PC-9 (cell line): Measurements from ENCODE around the gene PTRH2. TPM values are rescaled to one million over a fixed set of nuclear protein-coding genes. Genes with fewer than 3 reads are reported as not detected.

Experiments
- BruUV-seq: library from RNA; stranded (reverse); fragments of 400-500 nt; replicated peaks from 2 replicates; lab custom pipeline; 2021; lab: Mats Ljungman, UMichigan
- CTCF ChIA-PET: fragments of 300-600 bp; sonication (Branson Sonifier 250); formaldehyde crosslinking; loops from one replicate; lab custom pipeline; 2022; ENCODE audit warnings: antibody characterized with exemption; lab: Charles Lee
- POLR2A ChIA-PET: fragments of 300-600 bp; sonication (Branson Sonifier 250); formaldehyde crosslinking; loops from one replicate; lab custom pipeline; 2022; ENCODE audit warnings: antibody characterized with exemption; ENCODE audit not compliant: unreplicated experiment; lab: Charles Lee
- DNase-seq, 2 experiments: peaks; one replicate each; pipeline versions ENCODE4 v3.0.0 to v3.0.0-alpha.2; 2015 to 2022; ENCODE audit warnings: mixed read lengths in 1 of 2
- H2AFZ ChIP-seq: fragments of 200-600 bp; sonication (generic); 2 replicates; pipeline ENCODE4 v1.8.1; 2017; ENCODE audit warnings: antibody characterized with exemption
- H3F3A ChIP-seq: fragments of 200-600 bp; sonication (generic); 2 replicates; pipeline ENCODE4 v1.8.1; 2017; ENCODE audit warnings: antibody characterized with exemption, mild to moderate bottlenecking, low read depth; ENCODE audit not compliant: insufficient read depth
- H3K27ac ChIP-seq: fragments of 200-600 bp; sonication (generic); 2 replicates; pipeline ENCODE4 v1.6.1; 2016; ENCODE audit warnings: mixed run types
- H3K27me3 ChIP-seq: fragments of 200-600 bp; sonication (generic); 2 replicates; pipeline ENCODE4 v1.6.1; 2016; ENCODE audit warnings: low read depth, mixed run types; ENCODE audit not compliant: insufficient read depth
- H3K36me3 ChIP-seq: fragments of 200-600 bp; sonication (generic); 2 replicates; pipeline ENCODE4 v1.6.1; 2016; ENCODE audit warnings: low read depth, mixed run types
- H3K4me1 ChIP-seq: fragments of 200-600 bp; sonication (generic); replicated peaks from 2 replicates; pipeline ENCODE4 v1.6.1; 2016; ENCODE audit warnings: mixed run types; ENCODE audit not compliant: insufficient read depth
- H3K4me2 ChIP-seq: fragments of 200-600 bp; sonication (generic); 2 replicates; pipeline ENCODE4 v1.6.1; 2017; ENCODE audit warnings: mixed run types
- H3K4me3 ChIP-seq: fragments of 200-600 bp; sonication (generic); 2 replicates; pipeline ENCODE4 v1.6.1; 2016; ENCODE audit warnings: mixed run types
- H3K79me2 ChIP-seq: fragments of 200-600 bp; sonication (generic); 2 replicates; pipeline ENCODE4 v1.6.1; 2017; ENCODE audit warnings: low read depth, mixed run types
- H3K9me2 ChIP-seq: fragments of 200-600 bp; sonication (generic); 2 replicates; pipeline ENCODE4 v1.8.1; 2017; ENCODE audit warnings: mild to moderate bottlenecking; ENCODE audit not compliant: insufficient read depth
- H3K9me3 ChIP-seq: fragments of 200-600 bp; sonication (generic); 2 replicates; pipeline ENCODE4 v1.8.1; 2016; ENCODE audit warnings: low read depth; ENCODE audit not compliant: insufficient read depth
- H4K20me1 ChIP-seq: fragments of 200-600 bp; sonication (generic); 2 replicates; pipeline ENCODE4 v1.8.1; 2017; ENCODE audit not compliant: insufficient read depth
- EZH2 ChIP-seq: fragments of 200-600 bp; sonication (generic); IDR thresholded peaks from 2 replicates; pipeline ENCODE4 v1.8.0; 2017; ENCODE audit warnings: antibody characterized with exemption, low read depth
- intact Hi-C: fragments of 100-400 bp; cut with micrococcal nuclease; formaldehyde crosslinking; loops from one replicate; pipeline ENCODE4 v1.10.0; 2022; ENCODE audit not compliant: unreplicated experiment
- total RNA-seq: library from RNA; stranded (reverse); gene quantifications from 2 replicates; pipeline ENCODE4 v1.2.3, GENCODE V29; 2021
- TF ChIP-seq, protein P1 (sequence below): fragments of 200-600 bp; sonication (generic); conservative IDR thresholded peaks from 2 replicates; pipeline ENCODE4 v1.6.1; 2017; ENCODE audit warnings: mixed run types, antibody characterized with exemption, mild to moderate bottlenecking, moderate library complexity

The PTRH2 gene
- total RNA-seq, 1 experiment from 2014 or later = 25.9 TPM

DNA sequence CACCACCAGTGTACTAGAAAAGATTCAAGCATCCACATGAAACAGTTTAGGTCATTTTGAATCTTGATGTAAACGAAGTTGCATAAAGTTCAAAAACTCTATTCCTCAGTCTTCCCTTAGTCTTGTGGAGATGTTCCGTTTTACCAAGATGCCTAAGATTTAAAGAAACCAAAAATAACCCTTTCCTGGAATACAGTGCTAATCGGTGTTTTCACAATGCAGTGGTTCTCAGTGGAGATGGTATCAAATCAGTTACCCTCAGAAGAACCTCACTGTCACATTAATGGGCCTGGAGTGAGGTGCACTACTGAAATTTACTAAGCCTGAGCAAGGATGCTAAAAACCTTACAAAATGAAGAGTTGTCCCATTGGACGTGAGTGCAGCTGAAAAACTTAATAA is 9.1 kb downstream of the PTRH2 start:
- no peak overlapping the region for H2AFZ ChIP-seq
- no peak overlapping the region for H3K4me2 ChIP-seq
- no TSS peak for BruUV-seq
- no peak for DNase-seq
- intact Hi-C loops = no loop called here
- peaks cover 78% of the 10 kb centered on the region for H3K36me3 ChIP-seq
- H3K79me2 ChIP-seq = peaks cover 91% of the 10 kb centered on the region
- H3K27me3 ChIP-seq = no peaks in the 10 kb centered on the region
- peaks cover 12% of the 10 kb centered on the region; the same call in 1 of the 2 replicates for H3K4me1 ChIP-seq
- no peaks in the 10 kb centered on the region for H3K9me2 ChIP-seq
- ChIA-PET CTCF (no interaction called here), POLR2A (no interaction called here)
- no peak for TF ChIP-seq EZH2
- TF ChIP-seq, protein P1, sequence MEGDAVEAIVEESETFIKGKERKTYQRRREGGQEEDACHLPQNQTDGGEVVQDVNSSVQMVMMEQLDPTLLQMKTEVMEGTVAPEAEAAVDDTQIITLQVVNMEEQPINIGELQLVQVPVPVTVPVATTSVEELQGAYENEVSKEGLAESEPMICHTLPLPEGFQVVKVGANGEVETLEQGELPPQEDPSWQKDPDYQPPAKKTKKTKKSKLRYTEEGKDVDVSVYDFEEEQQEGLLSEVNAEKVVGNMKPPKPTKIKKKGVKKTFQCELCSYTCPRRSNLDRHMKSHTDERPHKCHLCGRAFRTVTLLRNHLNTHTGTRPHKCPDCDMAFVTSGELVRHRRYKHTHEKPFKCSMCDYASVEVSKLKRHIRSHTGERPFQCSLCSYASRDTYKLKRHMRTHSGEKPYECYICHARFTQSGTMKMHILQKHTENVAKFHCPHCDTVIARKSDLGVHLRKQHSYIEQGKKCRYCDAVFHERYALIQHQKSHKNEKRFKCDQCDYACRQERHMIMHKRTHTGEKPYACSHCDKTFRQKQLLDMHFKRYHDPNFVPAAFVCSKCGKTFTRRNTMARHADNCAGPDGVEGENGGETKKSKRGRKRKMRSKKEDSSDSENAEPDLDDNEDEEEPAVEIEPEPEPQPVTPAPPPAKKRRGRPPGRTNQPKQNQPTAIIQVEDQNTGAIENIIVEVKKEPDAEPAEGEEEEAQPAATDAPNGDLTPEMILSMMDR = no peak
- no peak overlapping the region for H3K27ac ChIP-seq
- H3F3A ChIP-seq = peaks cover 93% of the 10 kb centered on the region
- peaks cover 96% of the 10 kb centered on the region for H4K20me1 ChIP-seq
- H3K4me3 ChIP-seq = no peak overlapping the region
- H3K9me3 ChIP-seq = no peaks in the 10 kb centered on the region

DNA sequence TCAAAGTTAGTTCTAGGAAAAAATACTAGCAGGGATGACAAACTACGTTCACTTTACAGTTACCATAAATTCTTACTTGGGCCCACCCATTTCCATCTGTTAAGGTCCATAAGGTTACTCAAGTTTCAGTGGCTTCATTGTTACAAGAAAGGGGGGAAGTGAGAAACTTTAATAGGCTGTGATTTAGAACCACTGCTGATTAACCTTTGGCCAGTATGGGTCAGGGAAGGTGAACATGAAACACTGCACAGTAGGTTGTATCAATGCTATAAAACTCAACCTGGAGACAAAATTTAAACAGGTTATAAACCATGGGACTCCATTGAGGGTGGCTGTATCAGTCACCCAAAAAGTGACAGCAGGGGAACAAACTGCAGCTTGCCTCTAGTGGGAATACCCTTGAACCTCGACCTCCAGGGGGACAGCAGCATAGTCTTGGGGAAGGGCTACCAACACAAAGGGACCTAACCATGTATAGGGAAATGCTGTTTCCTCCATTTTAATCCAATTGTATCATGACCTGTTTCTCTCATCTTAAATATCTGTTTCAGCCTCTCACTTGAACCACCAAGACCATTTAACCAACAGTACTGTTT is 10.4 kb downstream of the PTRH2 start:
- Histone ChIP-seq H3K4me3 (no peak overlapping the region), H3K9me3 (no peaks in the 10 kb centered on the region), H3K27me3 (no peaks in the 10 kb centered on the region), H4K20me1 (peaks cover 82% of the 10 kb centered on the region), H3K9me2 (no peaks in the 10 kb centered on the region), H2AFZ (no peak overlapping the region), H3K36me3 (peaks cover 69% of the 10 kb centered on the region), H3K79me2 (peaks cover 77% of the 10 kb centered on the region), H3F3A (peaks cover 98% of the 10 kb centered on the region), H3K27ac (peak overlapping the region; percentile 81), H3K4me2 (no peak overlapping the region), H3K4me1 (peaks cover 12% of the 10 kb centered on the region; the same call in 1 of the 2 replicates)
- CTCF ChIA-PET = no interaction called here
- POLR2A ChIA-PET = no interaction called here
- intact Hi-C loops = no loop called here
- BruUV-seq = no TSS peak
- DNase-seq = no peak
- TF ChIP-seq EZH2 = no peak
- TF ChIP-seq, protein P1 = no peak

DNA sequence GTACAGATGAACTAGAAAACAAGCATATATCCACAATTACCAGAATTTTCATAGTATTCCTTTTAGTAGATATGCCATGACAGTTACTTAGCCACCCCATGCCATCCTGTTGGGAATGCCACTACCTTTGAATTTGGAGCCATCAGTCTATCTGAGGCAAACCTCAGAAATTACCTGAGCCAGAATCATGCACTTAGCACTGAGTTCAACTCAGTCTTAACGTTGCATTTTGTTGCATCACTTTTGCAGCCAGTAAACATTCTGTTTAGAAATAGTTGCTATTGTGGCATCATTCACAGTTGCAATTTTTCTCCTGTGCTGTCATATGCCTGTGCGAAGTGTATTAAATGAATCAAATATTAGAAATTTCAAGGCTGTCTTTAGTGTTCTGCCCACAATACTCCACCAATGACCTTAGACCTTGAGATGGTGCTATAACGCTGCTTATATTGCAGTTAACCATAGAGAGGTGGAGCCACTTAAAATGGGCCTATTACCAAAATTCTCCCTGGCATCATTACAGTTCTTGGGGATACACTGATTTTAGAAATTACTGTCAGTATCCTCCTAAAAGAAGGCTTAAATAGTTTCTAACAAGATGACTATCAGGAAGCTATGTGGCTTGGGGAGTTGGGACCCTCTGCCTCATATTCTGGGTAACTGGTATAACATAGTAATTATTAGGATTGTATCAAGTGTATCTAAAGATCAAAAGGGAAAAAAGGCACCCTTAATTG is 11.1 kb downstream of the PTRH2 start:
- Histone ChIP-seq H3K27ac (peak overlapping the region; percentile 81), H3K9me2 (no peaks in the 10 kb centered on the region), H4K20me1 (peaks cover 77% of the 10 kb centered on the region), H3K79me2 (peaks cover 70% of the 10 kb centered on the region), H2AFZ (no peak overlapping the region), H3K4me1 (peaks cover 12% of the 10 kb centered on the region; the same call in 1 of the 2 replicates), H3K4me2 (no peak overlapping the region), H3F3A (peaks cover 95% of the 10 kb centered on the region), H3K4me3 (no peak overlapping the region), H3K9me3 (no peaks in the 10 kb centered on the region), H3K36me3 (peaks cover 71% of the 10 kb centered on the region), H3K27me3 (no peaks in the 10 kb centered on the region)
- intact Hi-C loops = no loop called here
- ChIA-PET CTCF (no interaction called here), POLR2A (no interaction called here)
- BruUV-seq = no TSS peak
- DNase-seq = no peak
- no peak for TF ChIP-seq EZH2
- TF ChIP-seq, protein P1 = no peak
